Smooth muscle cell (in vitro differentiated cells): ENCODE measurements around the gene SEMA4D. TPM values are rescaled to one million over a fixed set of nuclear protein-coding genes. Genes with fewer than 3 reads are reported as not detected.

Experiments used
- DNase-seq: peaks from one replicate; lab custom pipeline; 2025; ENCODE audit not compliant: unreplicated experiment; lab: John Stamatoyannopoulos, UW
- H2AFZ ChIP-seq: fragments of 200-600 bp; sonication (generic); 2 replicates; pipeline ENCODE4 v1.6.0; 2016; ENCODE audit warnings: antibody characterized with exemption, low read depth, mild to moderate bottlenecking
- H3F3A ChIP-seq: fragments of 200-600 bp; sonication (generic); 2 replicates; pipeline ENCODE4 v1.6.0; 2017; ENCODE audit warnings: antibody characterized with exemption, low read depth
- H3K27ac ChIP-seq: fragments of 200-600 bp; sonication (generic); 2 replicates; pipeline ENCODE4 v1.5.1; 2016; ENCODE audit warnings: low read depth, mild to moderate bottlenecking
- H3K27me3 ChIP-seq: fragments of 200-600 bp; sonication (generic); 2 replicates; pipeline ENCODE4 v1.6.1; 2016; ENCODE audit warnings: low read depth, mild to moderate bottlenecking
- H3K36me3 ChIP-seq: fragments of 200-600 bp; sonication (generic); 2 replicates; pipeline ENCODE4 v1.5.1; 2016; ENCODE audit warnings: low read depth
- H3K4me1 ChIP-seq: fragments of 200-600 bp; sonication (generic); 2 replicates; pipeline ENCODE4 v1.5.1; 2016; ENCODE audit warnings: low read depth
- H3K4me2 ChIP-seq: fragments of 200-600 bp; sonication (generic); 2 replicates; pipeline ENCODE4 v1.6.0; 2016; ENCODE audit warnings: mild to moderate bottlenecking
- H3K4me3 ChIP-seq: fragments of 200-600 bp; sonication (generic); 2 replicates; pipeline ENCODE4 v1.5.1; 2016; ENCODE audit warnings: mild to moderate bottlenecking
- H3K79me2 ChIP-seq: fragments of 200-600 bp; sonication (generic); 2 replicates; pipeline ENCODE4 v1.6.0; 2016; ENCODE audit warnings: low read depth, mild to moderate bottlenecking
- H3K9ac ChIP-seq: fragments of 200-600 bp; sonication (generic); 2 replicates; pipeline ENCODE4 v1.6.0; 2016; ENCODE audit warnings: low read depth
- H3K9me3 ChIP-seq: fragments of 200-600 bp; sonication (generic); replicated peaks from 2 replicates; pipeline ENCODE4 v1.5.1; 2016; ENCODE audit warnings: low read depth
- H4K20me1 ChIP-seq: fragments of 200-600 bp; sonication (generic); 2 replicates; pipeline ENCODE4 v1.6.0; 2016; ENCODE audit warnings: low read depth
- WGBS: methylation state at CpG from one replicate; pipeline ENCODE4 v1.1.7; 2016; ENCODE audit warnings: low lambda C conversion rate; 5-methylcytosine and 5-hydroxymethylcytosine counted together
- polyA plus RNA-seq: library from polyadenylated mRNA; unstranded; fragments of >200 nt; fragmentation: Nextera tagmentation; extraction: Ambion mirVana; gene quantifications from 2 replicates; pipeline ENCODE4 v1.2.1, GENCODE V29; 2016
- total RNA-seq: library from RNA; depleted of rRNA; stranded (reverse); fragments of >200 nt; gene quantifications from 2 replicates; pipeline ENCODE4 v1.2.3, GENCODE V29; 2014
- TF ChIP-seq, protein P1 (sequence below): fragments of 200-600 bp; sonication (generic); IDR thresholded peaks from 2 replicates; pipeline ENCODE4 v1.5.1; 2017; ENCODE audit warnings: borderline replicate concordance, mild to moderate bottlenecking, antibody characterized with exemption; ENCODE audit not compliant: insufficient read depth, poor library complexity, severe bottlenecking

Gene SEMA4D
- total and polyA plus RNA-seq, 2 experiments from 2014 or later: 0.63 to 2.7 TPM

DNA sequence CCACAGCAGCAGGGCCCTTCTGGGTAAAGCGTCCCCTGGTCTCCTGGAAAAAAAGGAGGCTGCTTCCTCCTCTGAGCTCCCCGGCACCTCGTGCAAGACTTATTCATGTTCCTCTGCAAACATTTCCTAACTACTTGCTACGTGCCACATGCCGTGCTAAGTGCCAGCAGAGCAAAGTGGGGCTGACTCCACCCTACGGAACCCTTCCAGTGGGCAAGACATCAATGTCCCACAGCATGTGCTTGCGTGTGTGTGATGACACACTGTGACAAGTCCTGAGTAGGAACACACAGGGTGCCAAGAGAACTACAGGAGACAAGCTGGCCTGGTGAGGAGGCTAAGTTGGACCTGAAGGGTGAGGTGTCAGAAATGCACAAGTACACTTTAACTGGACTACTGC lies 57.4 kb downstream of the SEMA4D start:
- no peaks in the 10 kb centered on the region for H3F3A ChIP-seq
- no peak overlapping the region for H3K4me2 ChIP-seq
- no peak overlapping the region for H3K4me3 ChIP-seq
- H3K36me3 ChIP-seq: no peaks in the 10 kb centered on the region
- no peak overlapping the region for H2AFZ ChIP-seq
- no peak for DNase-seq
- no peaks in the 10 kb centered on the region for H4K20me1 ChIP-seq
- no peak overlapping the region for H3K27ac ChIP-seq
- WGBS: 95% methylated on average over 7 of the region's 7 CpGs
- peaks cover 10% of the 10 kb centered on the region for H3K4me1 ChIP-seq
- TF ChIP-seq, protein P1, sequence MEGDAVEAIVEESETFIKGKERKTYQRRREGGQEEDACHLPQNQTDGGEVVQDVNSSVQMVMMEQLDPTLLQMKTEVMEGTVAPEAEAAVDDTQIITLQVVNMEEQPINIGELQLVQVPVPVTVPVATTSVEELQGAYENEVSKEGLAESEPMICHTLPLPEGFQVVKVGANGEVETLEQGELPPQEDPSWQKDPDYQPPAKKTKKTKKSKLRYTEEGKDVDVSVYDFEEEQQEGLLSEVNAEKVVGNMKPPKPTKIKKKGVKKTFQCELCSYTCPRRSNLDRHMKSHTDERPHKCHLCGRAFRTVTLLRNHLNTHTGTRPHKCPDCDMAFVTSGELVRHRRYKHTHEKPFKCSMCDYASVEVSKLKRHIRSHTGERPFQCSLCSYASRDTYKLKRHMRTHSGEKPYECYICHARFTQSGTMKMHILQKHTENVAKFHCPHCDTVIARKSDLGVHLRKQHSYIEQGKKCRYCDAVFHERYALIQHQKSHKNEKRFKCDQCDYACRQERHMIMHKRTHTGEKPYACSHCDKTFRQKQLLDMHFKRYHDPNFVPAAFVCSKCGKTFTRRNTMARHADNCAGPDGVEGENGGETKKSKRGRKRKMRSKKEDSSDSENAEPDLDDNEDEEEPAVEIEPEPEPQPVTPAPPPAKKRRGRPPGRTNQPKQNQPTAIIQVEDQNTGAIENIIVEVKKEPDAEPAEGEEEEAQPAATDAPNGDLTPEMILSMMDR: no peak
- H3K27me3 ChIP-seq: no peaks in the 10 kb centered on the region
- H3K9ac ChIP-seq: no peak overlapping the region
- H3K79me2 ChIP-seq: no peaks in the 10 kb centered on the region
- no peaks in the 10 kb centered on the region for H3K9me3 ChIP-seq

DNA sequence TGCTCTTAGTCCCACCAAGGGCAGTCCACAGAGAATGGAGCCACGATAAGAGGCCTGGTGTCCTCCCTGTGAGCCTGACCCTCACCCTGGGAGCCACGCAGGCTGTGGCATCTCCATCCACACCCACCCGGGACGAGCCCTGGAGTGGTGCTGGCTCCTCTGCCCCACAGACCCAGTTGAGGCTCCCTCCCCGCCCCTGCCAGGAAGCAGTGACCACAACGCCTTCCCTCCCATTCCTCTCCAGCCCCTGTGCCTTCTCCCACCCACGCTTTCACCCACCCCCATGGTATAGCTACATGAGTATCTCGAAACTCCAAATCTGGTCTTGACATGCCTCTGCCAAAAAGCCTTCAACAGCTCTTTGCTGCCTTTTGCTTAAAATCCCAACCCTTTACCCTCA lies 57.9 kb downstream of the SEMA4D start:
- 96% methylated on average over 3 of the region's 8 CpGs for WGBS
- TF ChIP-seq, protein P1: no peak
- Histone ChIP-seq H3K79me2 (no peaks in the 10 kb centered on the region), H3K27ac (no peak overlapping the region), H3K4me3 (no peak overlapping the region), H3K4me1 (peaks cover 15% of the 10 kb centered on the region), H3F3A (no peaks in the 10 kb centered on the region), H3K4me2 (no peak overlapping the region), H3K36me3 (no peaks in the 10 kb centered on the region), H3K9me3 (no peaks in the 10 kb centered on the region), H2AFZ (no peak overlapping the region), H3K9ac (no peak overlapping the region), H4K20me1 (no peaks in the 10 kb centered on the region), H3K27me3 (no peaks in the 10 kb centered on the region)
- no peak for DNase-seq

DNA sequence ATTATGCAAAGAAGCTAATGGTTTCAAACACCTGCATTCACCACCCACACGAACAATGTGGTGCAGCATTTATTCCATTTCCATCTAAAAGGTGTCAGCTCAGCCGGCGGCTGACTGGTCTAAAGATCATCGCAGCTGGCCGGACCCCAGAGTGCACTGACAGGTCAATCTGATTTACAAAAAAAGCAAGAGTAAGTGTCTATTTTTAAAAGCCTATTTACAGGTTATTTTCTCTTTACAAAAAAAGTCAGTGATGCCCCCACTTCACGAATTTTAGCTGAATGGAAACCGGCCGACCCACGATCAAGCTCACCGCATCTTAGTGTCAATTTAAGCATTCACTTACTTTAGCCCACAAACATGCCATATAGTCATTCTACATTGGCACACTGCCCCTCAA lies 58.3 kb downstream of the SEMA4D start:
- 97% methylated on average over 10 of the region's 10 CpGs for WGBS
- H3K4me2 ChIP-seq: no peak overlapping the region
- no peaks in the 10 kb centered on the region for H3K79me2 ChIP-seq

DNA sequence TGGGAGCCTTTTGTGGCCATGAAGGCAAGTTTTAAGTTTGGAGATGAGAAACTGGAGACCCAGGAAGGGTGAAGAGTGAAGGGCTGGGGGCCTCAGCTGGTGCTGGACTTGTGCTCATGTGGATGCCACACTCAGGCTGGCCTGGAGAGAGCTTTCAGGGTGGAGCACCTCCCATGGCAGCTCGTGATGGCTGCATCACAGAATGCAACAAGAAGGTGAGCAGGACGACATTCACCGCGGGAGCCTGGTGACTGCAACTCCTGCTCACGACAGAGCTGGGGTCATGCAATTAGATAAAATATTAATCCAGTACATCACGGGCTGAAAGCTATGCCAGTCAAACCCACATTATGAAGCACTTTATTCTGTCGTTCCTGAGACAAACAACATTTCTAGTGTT lies 59.7 kb downstream of the SEMA4D start:
- H3K27ac ChIP-seq: no peak overlapping the region
- H3K9ac ChIP-seq: no peak overlapping the region
- H3K4me3 ChIP-seq: no peak overlapping the region
- H3K79me2 ChIP-seq: no peaks in the 10 kb centered on the region
- no peaks in the 10 kb centered on the region for H4K20me1 ChIP-seq
- no peak overlapping the region for H2AFZ ChIP-seq
- no peaks in the 10 kb centered on the region for H3K27me3 ChIP-seq
- no peaks in the 10 kb centered on the region for H3F3A ChIP-seq
- H3K36me3 ChIP-seq: no peaks in the 10 kb centered on the region
- H3K4me1 ChIP-seq: peaks cover 26% of the 10 kb centered on the region
- no peak for DNase-seq
- H3K9me3 ChIP-seq: no peaks in the 10 kb centered on the region
- TF ChIP-seq, protein P1: no peak
- WGBS: 92% methylated on average over 7 of the region's 7 CpGs
- H3K4me2 ChIP-seq: no peak overlapping the region

More for the DNA sequence above, 58.3 kb downstream of the SEMA4D start:
- Histone ChIP-seq H3K27ac (no peak overlapping the region), H2AFZ (no peak overlapping the region), H3K9me3 (no peaks in the 10 kb centered on the region), H4K20me1 (no peaks in the 10 kb centered on the region), H3F3A (no peaks in the 10 kb centered on the region), H3K27me3 (no peaks in the 10 kb centered on the region), H3K4me3 (no peak overlapping the region), H3K9ac (no peak overlapping the region), H3K36me3 (no peaks in the 10 kb centered on the region), H3K4me1 (peaks cover 20% of the 10 kb centered on the region)
- DNase-seq: no peak
- TF ChIP-seq, protein P1: no peak
